SK-N-SH (cell line): ENCODE results near the gene CNTNAP5. TPM values are rescaled to one million over a fixed set of nuclear protein-coding genes. Genes with fewer than 3 reads are reported as not detected.

Experiments
- CTCF ChIA-PET: fragments of 300-600, 350-600 bp; formaldehyde crosslinking; extraction: SDS; loops from one replicate; lab custom pipeline; 2021; lab: Yijun Ruan, JAX
- POLR2A ChIA-PET: fragments of 350-600 bp; sonication (Branson Sonifier 250); formaldehyde crosslinking; extraction: SDS; loops from one replicate; lab custom pipeline; 2020; ENCODE audit warnings: antibody characterized with exemption, inconsistent platforms; lab: Yijun Ruan, JAX
- DNase-seq: peaks from one replicate; pipeline ENCODE4 v3.0.0; 2012
- H2AFZ ChIP-seq: fragments of 200-600 bp; sonication (generic); 2 replicates; pipeline ENCODE4 v1.8.1; 2016; ENCODE audit warnings: antibody characterized with exemption, mild to moderate bottlenecking, low read depth
- H3F3A ChIP-seq: fragments of 200-600 bp; sonication (generic); replicated peaks from 2 replicates; pipeline ENCODE3; 2016; ENCODE audit warnings: antibody characterized with exemption, mild to moderate bottlenecking; ENCODE audit not compliant: insufficient read depth
- H3K27ac ChIP-seq, 2 experiments: fragments of 200-500 bp in 1 of 2; fragments of 200-600 bp in 1 of 2; sonication (Bioruptor generic) in 1 of 2; sonication (generic), shearing (Covaris generic) in 1 of 2; 2 replicates each; pipeline versions ENCODE4 v1.5.1 to v1.6.1; 2014 to 2016; ENCODE audit warnings: low read depth in 2 of 2, inconsistent platforms in 1 of 2, low read length in 1 of 2, mild to moderate bottlenecking in 1 of 2, mixed read lengths in 1 of 2
- H3K27me3 ChIP-seq: fragments of 200-600 bp; sonication (generic), shearing (Covaris generic); 2 replicates; pipeline ENCODE4 v1.6.1; 2016; ENCODE audit warnings: mixed run types; ENCODE audit not compliant: insufficient read depth
- H3K36me3 ChIP-seq, 2 experiments: fragments of 200-500 bp in 1 of 2; fragments of 200-600 bp in 1 of 2; sonication (Bioruptor generic) in 1 of 2; sonication (generic) in 1 of 2; replicated peaks in 1 of 2; 2 replicates each; pipeline versions ENCODE3 to v1.5.1; 2014 to 2016; ENCODE audit warnings: low read length in 1 of 2, mild to moderate bottlenecking in 1 of 2; ENCODE audit not compliant: insufficient read depth in 2 of 2, control insufficient read depth in 1 of 2
- H3K4me1 ChIP-seq, 2 experiments: fragments of 200-500 bp in 1 of 2; fragments of 200-600 bp in 1 of 2; sonication (Bioruptor generic) in 1 of 2; sonication (generic), shearing (Covaris generic) in 1 of 2; 2 replicates each; pipeline versions ENCODE4 v1.5.1 to v1.6.1; 2014 to 2016; ENCODE audit warnings: low read depth in 1 of 2, low read length in 1 of 2, mixed run types in 1 of 2; ENCODE audit not compliant: insufficient read depth in 2 of 2, control insufficient read depth in 1 of 2
- H3K4me2 ChIP-seq: fragments of 200-600 bp; sonication (generic), shearing (Covaris generic); 2 replicates; pipeline ENCODE4 v1.6.1; 2017; ENCODE audit warnings: mixed run types
- H3K4me3 ChIP-seq, 2 experiments: fragments of 200-500 bp in 1 of 2; fragments of 200-600 bp in 1 of 2; sonication (Bioruptor generic) in 1 of 2; sonication (generic), shearing (Covaris generic) in 1 of 2; 2 replicates each; pipeline versions ENCODE4 v1.5.1 to v1.8.1; 2014 to 2016; ENCODE audit warnings: low read depth in 2 of 2, inconsistent platforms in 1 of 2, low read length in 1 of 2, mild to moderate bottlenecking in 1 of 2, mixed read lengths in 1 of 2, moderate library complexity in 1 of 2
- H3K79me2 ChIP-seq: fragments of 200-600 bp; sonication (generic); 2 replicates; pipeline ENCODE4 v1.8.1; 2017; ENCODE audit warnings: mild to moderate bottlenecking; ENCODE audit not compliant: insufficient read depth
- H3K9ac ChIP-seq: fragments of 200-600 bp; sonication (generic); 2 replicates; pipeline ENCODE4 v1.6.1; 2017; ENCODE audit warnings: mixed run types
- H3K9me2 ChIP-seq: fragments of 200-600 bp; sonication (generic); 2 replicates; pipeline ENCODE4 v1.6.1; 2017; ENCODE audit warnings: mixed run types
- H3K9me3 ChIP-seq: fragments of 200-600 bp; sonication (generic); 2 replicates; pipeline ENCODE4 v1.6.1; 2017; ENCODE audit warnings: mixed run types, mild to moderate bottlenecking, moderate library complexity
- H4K20me1 ChIP-seq: fragments of 200-600 bp; sonication (generic); 2 replicates; pipeline ENCODE4 v1.6.1; 2017; ENCODE audit warnings: mild to moderate bottlenecking, mixed run types; ENCODE audit not compliant: insufficient read depth
- EZH2phosphoT487 ChIP-seq: fragments of 200-600 bp; sonication (generic); IDR thresholded peaks from 2 replicates; pipeline ENCODE4 v1.6.1; 2017; ENCODE audit warnings: low read depth, mixed run types, mild to moderate bottlenecking, antibody characterized with exemption, moderate library complexity, borderline replicate concordance
- GABPA ChIP-seq: IDR thresholded peaks from 2 replicates; pipeline ENCODE4 v1.4.0; 2012; ENCODE audit warnings: low read depth, mild to moderate bottlenecking
- NFIC ChIP-seq: IDR thresholded peaks from 2 replicates; pipeline ENCODE4 v1.4.0; 2012; ENCODE audit warnings: borderline replicate concordance
- POLR2AphosphoS5 ChIP-seq: IDR thresholded peaks from 2 replicates; pipeline ENCODE4 v1.6.1; 2012; ENCODE audit warnings: low read depth, low read length
- RCOR1 ChIP-seq: fragments of 150-350 bp; IDR thresholded peaks from 2 replicates; pipeline ENCODE4 v1.6.1; 2017; ENCODE audit warnings: antibody characterized with exemption, low read length
- RFX5 ChIP-seq: IDR thresholded peaks from 2 replicates; pipeline ENCODE4 v1.6.1; 2012; ENCODE audit warnings: mild to moderate bottlenecking, improper control_type of control experiment, low read length
- SIN3A ChIP-seq: IDR thresholded peaks from 2 replicates; pipeline ENCODE4 v1.6.1; 2012; ENCODE audit warnings: low read depth, mild to moderate bottlenecking, low read length, moderate library complexity, borderline replicate concordance
- WGBS: methylation state at CpG from one replicate; pipeline ENCODE4 v1.1.6; 2017; ENCODE audit warnings: low lambda C conversion rate; 5-methylcytosine and 5-hydroxymethylcytosine counted together
- polyA plus RNA-seq, 3 experiments: library from polyadenylated mRNA; depleted of rRNA; stranded (reverse); fragments of >200 nt; gene quantifications; 2 replicates each; pipeline ENCODE4 v1.2.3, GENCODE V29; 2012
- TF ChIP-seq, protein P1 (sequence below): IDR thresholded peaks from 2 replicates; pipeline ENCODE4 v1.6.1; 2012; ENCODE audit warnings: mild to moderate bottlenecking, low read depth, low read length, moderate library complexity
- TF ChIP-seq, protein P2 (sequence below): IDR thresholded peaks from 2 replicates; pipeline ENCODE4 v1.4.0; 2012; ENCODE audit warnings: low read depth, borderline replicate concordance
- TF ChIP-seq, protein P3 (sequence below): IDR thresholded peaks from 2 replicates; pipeline ENCODE4; 2012

The CNTNAP5 gene
- polyA plus RNA-seq, 1 of the 3 experiments (the other 2 are of a cell fraction) = 0.08 TPM

DNA sequence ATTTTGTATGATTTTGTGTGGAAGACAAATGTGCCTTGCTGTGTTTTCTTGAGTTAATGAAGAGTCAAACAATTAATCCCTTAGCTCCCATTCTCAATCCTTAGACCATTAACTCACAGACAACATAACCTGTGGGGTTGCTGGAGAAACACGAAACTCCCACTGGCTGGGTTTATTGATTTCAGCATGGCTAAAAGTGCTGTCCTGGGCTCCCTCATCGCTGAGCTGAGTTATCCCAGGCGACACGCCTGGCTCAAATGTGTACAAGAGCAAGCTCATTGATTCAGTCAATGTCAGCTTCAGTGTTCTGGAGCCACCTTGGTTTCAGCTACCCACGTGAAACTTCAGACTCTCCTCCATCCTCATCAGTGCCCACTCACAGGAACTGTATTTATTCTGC, 896.1 kb downstream of the CNTNAP5 start (continued):
- TF ChIP-seq, protein P1, sequence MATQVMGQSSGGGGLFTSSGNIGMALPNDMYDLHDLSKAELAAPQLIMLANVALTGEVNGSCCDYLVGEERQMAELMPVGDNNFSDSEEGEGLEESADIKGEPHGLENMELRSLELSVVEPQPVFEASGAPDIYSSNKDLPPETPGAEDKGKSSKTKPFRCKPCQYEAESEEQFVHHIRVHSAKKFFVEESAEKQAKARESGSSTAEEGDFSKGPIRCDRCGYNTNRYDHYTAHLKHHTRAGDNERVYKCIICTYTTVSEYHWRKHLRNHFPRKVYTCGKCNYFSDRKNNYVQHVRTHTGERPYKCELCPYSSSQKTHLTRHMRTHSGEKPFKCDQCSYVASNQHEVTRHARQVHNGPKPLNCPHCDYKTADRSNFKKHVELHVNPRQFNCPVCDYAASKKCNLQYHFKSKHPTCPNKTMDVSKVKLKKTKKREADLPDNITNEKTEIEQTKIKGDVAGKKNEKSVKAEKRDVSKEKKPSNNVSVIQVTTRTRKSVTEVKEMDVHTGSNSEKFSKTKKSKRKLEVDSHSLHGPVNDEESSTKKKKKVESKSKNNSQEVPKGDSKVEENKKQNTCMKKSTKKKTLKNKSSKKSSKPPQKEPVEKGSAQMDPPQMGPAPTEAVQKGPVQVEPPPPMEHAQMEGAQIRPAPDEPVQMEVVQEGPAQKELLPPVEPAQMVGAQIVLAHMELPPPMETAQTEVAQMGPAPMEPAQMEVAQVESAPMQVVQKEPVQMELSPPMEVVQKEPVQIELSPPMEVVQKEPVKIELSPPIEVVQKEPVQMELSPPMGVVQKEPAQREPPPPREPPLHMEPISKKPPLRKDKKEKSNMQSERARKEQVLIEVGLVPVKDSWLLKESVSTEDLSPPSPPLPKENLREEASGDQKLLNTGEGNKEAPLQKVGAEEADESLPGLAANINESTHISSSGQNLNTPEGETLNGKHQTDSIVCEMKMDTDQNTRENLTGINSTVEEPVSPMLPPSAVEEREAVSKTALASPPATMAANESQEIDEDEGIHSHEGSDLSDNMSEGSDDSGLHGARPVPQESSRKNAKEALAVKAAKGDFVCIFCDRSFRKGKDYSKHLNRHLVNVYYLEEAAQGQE = no peak
- TF ChIP-seq EZH2phosphoT487 = no peak

DNA sequence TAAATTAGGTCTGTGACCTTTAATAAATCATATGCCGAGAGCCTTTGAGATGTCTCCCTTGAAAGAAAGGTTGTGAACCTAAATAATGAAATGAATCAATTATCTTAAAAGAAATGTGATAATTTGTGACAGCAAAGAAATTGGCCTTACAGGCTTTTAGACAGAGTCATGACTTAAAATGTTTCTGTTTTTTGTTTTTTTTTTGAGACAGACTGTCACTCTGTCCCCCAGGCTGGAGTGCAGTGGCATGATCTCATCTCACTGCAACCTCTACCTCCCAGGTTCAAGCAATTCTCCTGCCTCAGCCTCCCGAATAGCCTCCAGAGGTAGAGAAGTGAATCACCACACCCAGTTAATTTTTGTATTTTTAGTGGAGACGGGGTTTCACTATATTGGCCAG, 898.0 kb downstream of the CNTNAP5 start:
- Histone ChIP-seq H3K9ac (no peak overlapping the region), H3K36me3 (no peaks in the 10 kb centered on the region), H3K4me3 (no peak overlapping the region), H3K4me1 (no peaks in the 10 kb centered on the region; a peak in 1 of 4 replicates), H3K9me2 (no peaks in the 10 kb centered on the region), H4K20me1 (no peaks in the 10 kb centered on the region), H3K27ac (no peak overlapping the region), H3K9me3 (no peaks in the 10 kb centered on the region), H2AFZ (no peak overlapping the region), H3K4me2 (no peak overlapping the region), H3K79me2 (no peaks in the 10 kb centered on the region), H3F3A (no peaks in the 10 kb centered on the region), H3K27me3 (no peaks in the 10 kb centered on the region)
- CTCF ChIA-PET = no interaction called here
- POLR2A ChIA-PET = no interaction called here
- 23% methylated on average over 3 of the region's 3 CpGs for WGBS
- DNase-seq = no peak
- no peak for TF ChIP-seq POLR2AphosphoS5
- no peak for TF ChIP-seq GABPA
- TF ChIP-seq, protein P2, sequence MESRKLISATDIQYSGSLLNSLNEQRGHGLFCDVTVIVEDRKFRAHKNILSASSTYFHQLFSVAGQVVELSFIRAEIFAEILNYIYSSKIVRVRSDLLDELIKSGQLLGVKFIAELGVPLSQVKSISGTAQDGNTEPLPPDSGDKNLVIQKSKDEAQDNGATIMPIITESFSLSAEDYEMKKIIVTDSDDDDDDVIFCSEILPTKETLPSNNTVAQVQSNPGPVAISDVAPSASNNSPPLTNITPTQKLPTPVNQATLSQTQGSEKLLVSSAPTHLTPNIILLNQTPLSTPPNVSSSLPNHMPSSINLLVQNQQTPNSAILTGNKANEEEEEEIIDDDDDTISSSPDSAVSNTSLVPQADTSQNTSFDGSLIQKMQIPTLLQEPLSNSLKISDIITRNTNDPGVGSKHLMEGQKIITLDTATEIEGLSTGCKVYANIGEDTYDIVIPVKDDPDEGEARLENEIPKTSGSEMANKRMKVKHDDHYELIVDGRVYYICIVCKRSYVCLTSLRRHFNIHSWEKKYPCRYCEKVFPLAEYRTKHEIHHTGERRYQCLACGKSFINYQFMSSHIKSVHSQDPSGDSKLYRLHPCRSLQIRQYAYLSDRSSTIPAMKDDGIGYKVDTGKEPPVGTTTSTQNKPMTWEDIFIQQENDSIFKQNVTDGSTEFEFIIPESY = no peak
- no peak for TF ChIP-seq RFX5

DNA sequence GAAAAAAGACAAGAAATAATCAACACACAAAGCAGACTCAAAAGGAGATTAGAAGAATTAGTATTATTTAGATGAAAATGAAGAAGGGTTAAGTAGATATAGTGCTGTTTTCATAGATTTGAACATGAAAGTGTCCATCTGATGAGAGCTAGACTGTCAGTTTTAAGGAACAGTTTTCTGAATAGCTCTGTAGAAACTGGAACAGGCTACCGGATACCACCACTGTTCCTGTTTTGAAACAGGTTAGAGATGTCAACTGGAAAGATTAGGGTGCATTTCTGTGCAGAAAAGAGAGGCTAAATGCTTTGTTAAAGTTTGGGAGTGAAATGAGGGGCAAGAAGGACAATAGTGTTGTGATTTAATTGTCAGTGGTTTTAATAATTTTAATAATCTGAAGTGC, 908.8 kb downstream of the CNTNAP5 start:
- Histone ChIP-seq H3K36me3 (no peaks in the 10 kb centered on the region), H3K4me2 (no peak overlapping the region), H4K20me1 (no peaks in the 10 kb centered on the region), H3K27ac (no peak overlapping the region), H3F3A (no peaks in the 10 kb centered on the region), H3K9ac (no peak overlapping the region), H3K4me1 (no peaks in the 10 kb centered on the region), H2AFZ (no peak overlapping the region), H3K9me3 (no peaks in the 10 kb centered on the region), H3K27me3 (no peaks in the 10 kb centered on the region), H3K4me3 (no peak overlapping the region), H3K9me2 (no peaks in the 10 kb centered on the region), H3K79me2 (no peaks in the 10 kb centered on the region)
- 6% methylated on average over 1 of the region's 1 CpG for WGBS
- POLR2A ChIA-PET = no interaction called here
- CTCF ChIA-PET = no interaction called here
- DNase-seq = no peak
- TF ChIP-seq SIN3A (no peak), RCOR1 (no peak), NFIC (no peak)
- TF ChIP-seq, protein P3, sequence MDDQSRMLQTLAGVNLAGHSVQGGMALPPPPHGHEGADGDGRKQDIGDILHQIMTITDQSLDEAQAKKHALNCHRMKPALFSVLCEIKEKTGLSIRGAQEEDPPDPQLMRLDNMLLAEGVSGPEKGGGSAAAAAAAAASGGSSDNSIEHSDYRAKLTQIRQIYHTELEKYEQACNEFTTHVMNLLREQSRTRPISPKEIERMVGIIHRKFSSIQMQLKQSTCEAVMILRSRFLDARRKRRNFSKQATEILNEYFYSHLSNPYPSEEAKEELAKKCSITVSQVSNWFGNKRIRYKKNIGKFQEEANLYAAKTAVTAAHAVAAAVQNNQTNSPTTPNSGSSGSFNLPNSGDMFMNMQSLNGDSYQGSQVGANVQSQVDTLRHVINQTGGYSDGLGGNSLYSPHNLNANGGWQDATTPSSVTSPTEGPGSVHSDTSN = no peak
- TF ChIP-seq, protein P1 = no peak
